K562 (cell line): ENCODE data around the gene POFUT2. TPM values are rescaled to one million over a fixed set of nuclear protein-coding genes. Genes with fewer than 3 reads are reported as not detected.

ENCODE experiments used
- DPF2 ChIP-seq: fragments of 450-650 bp; IDR thresholded peaks from 2 replicates; pipeline ENCODE4 v1.6.1; 2016
- MTF1 ChIP-seq: fragments of 250-450 bp; sonication (Bioruptor Pico); IDR thresholded peaks from 2 replicates; pipeline ENCODE4 v1.9.0; 2021; ENCODE audit warnings: moderate library complexity, mild to moderate bottlenecking, inconsistent platforms, borderline replicate concordance
- NCOA6 ChIP-seq: fragments of 450-650 bp; IDR thresholded peaks from 2 replicates; pipeline ENCODE4 v1.6.1; 2017; ENCODE audit warnings: mild to moderate bottlenecking
- ZNF318 ChIP-seq, 2 experiments: fragments of 450-650 bp; IDR thresholded peaks; 2 replicates each; pipeline ENCODE4 v1.6.1; 2016; ENCODE audit warnings: mild to moderate bottlenecking in 2 of 2, borderline replicate concordance in 1 of 2, low read depth in 1 of 2, moderate library complexity in 1 of 2
- ZSCAN29 ChIP-seq: fragments of 450-650 bp; IDR thresholded peaks from 2 replicates; pipeline ENCODE4 v1.6.1; 2017
- polyA plus RNA-seq, 8 experiments: library from polyadenylated mRNA; depleted of rRNA in 4 of 8; stranded (reverse) in 5 of 8; unstranded in 3 of 8; fragments of >200 nt; fragmentation: Nextera tagmentation in 2 of 8; fragmentation: Illumina TruSeq in 1 of 8; extraction: Ambion mirVana in 2 of 8; extraction: Trizol in 1 of 8; gene quantifications; 2 replicates each; pipeline versions ENCODE4 v1.2.1 to v1.2.3, GENCODE V29; 2011 to 2014; ENCODE audit warnings: inconsistent platforms in 1 of 8, missing spikeins in 1 of 8
- total RNA-seq, 7 experiments: library from RNA; depleted of rRNA in 6 of 7; stranded (reverse); fragments of >200 nt in 6 of 7; fragmentation: Illumina TruSeq in 2 of 7; extraction: Trizol in 2 of 7; gene quantifications; 2 replicates each; pipeline versions ENCODE4 v1.2.1 to v1.2.3, GENCODE V29; 2011 to 2021; ENCODE audit warnings: low replicate concordance in 1 of 7
- TF ChIP-seq, protein P1 (sequence below): sonication (generic); formaldehyde crosslinking; IDR thresholded peaks from 2 replicates; pipeline ENCODE4 v1.8.0; 2022; ENCODE audit warnings: mild to moderate bottlenecking, low read depth, missing genetic modification reagents
- TF ChIP-seq, protein P2 (sequence below): fragments of 450-650 bp; IDR thresholded peaks from 2 replicates; pipeline ENCODE4 v1.6.1; 2016; ENCODE audit warnings: borderline replicate concordance
- TF ChIP-seq, protein P3 (sequence below): fragments of 450-650 bp; IDR thresholded peaks from 2 replicates; pipeline ENCODE4 v1.6.1; 2018; ENCODE audit not compliant: partially characterized antibody
- TF ChIP-seq, protein P4 (sequence below): IDR thresholded peaks from 2 replicates; pipeline ENCODE4 v1.6.1; 2011; ENCODE audit not compliant: insufficient read length; ENCODE audit errors: extremely low read depth

The POFUT2 gene
- total and polyA plus RNA-seq, 9 of the 15 experiments (the other 6 are each of a cell fraction or from before 2014, with no cell fraction given) = 1.1 to 24.2 (median 11.0) TPM

DNA sequence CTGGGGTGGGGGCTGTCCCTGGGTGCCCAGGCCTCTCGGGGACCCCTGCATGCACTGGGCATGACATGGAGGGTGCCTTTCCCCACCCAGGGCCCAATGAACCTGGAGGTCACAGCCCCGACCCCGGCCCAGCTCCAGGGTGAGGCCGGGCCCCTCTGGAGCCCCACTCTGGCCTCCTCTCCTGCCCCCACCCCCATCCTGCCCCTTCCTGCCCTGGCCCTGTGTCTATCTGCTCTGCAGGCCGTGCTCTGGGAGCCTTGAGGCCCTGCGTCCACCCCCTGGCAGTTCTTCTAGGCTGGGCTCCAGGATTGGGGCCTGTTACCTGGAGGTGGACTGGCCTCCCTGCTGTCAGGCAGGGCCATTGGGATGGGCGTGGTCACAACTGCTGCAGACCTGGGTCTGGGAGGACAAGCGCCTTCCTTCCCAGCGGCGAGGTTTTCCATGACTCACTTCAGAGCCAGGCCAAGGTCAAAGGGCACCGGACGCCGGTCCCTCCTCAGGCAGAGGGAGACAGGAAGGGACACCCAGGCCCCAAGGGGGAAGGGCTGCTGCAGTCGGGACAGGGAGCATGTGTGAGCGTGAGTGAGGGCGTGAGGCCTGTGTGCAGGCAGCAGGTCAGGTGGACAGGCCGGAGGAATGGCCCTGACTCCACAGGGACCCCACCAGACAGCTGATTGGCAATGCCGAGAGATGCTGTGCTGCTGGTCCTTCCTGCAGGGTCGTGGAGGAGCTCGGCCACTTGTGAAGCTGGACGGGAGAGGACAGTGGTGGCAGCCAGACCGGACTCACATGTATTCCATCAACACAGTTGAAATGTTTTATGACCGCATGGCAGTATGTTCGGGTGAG lies 31.1 kb upstream of the POFUT2 start (continued):
- TF ChIP-seq ZNF318 (IDR thresholded peaks at IDR 0.05; ENCODE audit: borderline replicate concordance in 1 of 2, low read depth in 1 of 2) (no peak), NCOA6 (no peak), DPF2 (peak; percentile 51; the same call in 1 of the 2 replicates), MTF1 (CRISPR knock-in tag) (no peak), ZSCAN29 (no peak)
- TF ChIP-seq, protein P1, sequence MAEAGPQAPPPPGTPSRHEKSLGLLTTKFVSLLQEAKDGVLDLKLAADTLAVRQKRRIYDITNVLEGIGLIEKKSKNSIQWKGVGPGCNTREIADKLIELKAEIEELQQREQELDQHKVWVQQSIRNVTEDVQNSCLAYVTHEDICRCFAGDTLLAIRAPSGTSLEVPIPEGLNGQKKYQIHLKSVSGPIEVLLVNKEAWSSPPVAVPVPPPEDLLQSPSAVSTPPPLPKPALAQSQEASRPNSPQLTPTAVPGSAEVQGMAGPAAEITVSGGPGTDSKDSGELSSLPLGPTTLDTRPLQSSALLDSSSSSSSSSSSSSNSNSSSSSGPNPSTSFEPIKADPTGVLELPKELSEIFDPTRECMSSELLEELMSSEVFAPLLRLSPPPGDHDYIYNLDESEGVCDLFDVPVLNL (CRISPR knock-in tag) = no peak
- TF ChIP-seq, protein P2, sequence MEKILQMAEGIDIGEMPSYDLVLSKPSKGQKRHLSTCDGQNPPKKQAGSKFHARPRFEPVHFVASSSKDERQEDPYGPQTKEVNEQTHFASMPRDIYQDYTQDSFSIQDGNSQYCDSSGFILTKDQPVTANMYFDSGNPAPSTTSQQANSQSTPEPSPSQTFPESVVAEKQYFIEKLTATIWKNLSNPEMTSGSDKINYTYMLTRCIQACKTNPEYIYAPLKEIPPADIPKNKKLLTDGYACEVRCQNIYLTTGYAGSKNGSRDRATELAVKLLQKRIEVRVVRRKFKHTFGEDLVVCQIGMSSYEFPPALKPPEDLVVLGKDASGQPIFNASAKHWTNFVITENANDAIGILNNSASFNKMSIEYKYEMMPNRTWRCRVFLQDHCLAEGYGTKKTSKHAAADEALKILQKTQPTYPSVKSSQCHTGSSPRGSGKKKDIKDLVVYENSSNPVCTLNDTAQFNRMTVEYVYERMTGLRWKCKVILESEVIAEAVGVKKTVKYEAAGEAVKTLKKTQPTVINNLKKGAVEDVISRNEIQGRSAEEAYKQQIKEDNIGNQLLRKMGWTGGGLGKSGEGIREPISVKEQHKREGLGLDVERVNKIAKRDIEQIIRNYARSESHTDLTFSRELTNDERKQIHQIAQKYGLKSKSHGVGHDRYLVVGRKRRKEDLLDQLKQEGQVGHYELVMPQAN = no peak
- TF ChIP-seq, protein P3, sequence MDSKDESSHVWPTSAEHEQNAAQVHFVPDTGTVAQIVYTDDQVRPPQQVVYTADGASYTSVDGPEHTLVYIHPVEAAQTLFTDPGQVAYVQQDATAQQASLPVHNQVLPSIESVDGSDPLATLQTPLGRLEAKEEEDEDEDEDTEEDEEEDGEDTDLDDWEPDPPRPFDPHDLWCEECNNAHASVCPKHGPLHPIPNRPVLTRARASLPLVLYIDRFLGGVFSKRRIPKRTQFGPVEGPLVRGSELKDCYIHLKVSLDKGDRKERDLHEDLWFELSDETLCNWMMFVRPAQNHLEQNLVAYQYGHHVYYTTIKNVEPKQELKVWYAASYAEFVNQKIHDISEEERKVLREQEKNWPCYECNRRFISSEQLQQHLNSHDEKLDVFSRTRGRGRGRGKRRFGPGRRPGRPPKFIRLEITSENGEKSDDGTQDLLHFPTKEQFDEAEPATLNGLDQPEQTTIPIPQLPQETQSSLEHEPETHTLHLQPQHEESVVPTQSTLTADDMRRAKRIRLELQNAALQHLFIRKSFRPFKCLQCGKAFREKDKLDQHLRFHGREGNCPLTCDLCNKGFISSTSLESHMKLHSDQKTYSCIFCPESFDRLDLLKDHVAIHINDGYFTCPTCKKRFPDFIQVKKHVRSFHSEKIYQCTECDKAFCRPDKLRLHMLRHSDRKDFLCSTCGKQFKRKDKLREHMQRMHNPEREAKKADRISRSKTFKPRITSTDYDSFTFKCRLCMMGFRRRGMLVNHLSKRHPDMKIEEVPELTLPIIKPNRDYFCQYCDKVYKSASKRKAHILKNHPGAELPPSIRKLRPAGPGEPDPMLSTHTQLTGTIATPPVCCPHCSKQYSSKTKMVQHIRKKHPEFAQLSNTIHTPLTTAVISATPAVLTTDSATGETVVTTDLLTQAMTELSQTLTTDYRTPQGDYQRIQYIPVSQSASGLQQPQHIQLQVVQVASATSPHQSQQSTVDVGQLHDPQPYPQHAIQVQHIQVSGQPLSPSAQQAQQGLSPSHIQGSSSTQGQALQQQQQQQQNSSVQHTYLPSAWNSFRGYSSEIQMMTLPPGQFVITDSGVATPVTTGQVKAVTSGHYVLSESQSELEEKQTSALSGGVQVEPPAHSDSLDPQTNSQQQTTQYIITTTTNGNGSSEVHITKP = no peak
- TF ChIP-seq, protein P4, sequence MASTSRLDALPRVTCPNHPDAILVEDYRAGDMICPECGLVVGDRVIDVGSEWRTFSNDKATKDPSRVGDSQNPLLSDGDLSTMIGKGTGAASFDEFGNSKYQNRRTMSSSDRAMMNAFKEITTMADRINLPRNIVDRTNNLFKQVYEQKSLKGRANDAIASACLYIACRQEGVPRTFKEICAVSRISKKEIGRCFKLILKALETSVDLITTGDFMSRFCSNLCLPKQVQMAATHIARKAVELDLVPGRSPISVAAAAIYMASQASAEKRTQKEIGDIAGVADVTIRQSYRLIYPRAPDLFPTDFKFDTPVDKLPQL = no peak
